IPS DF 4.7 (cell line): ENCODE results near the gene LDLRAD4.

Source experiments
- DNase-seq: peaks from one replicate; pipeline ENCODE4 v3.0.0-alpha.2; 2013; ENCODE audit warnings: low spot score; ENCODE audit errors: extremely low read depth

The LDLRAD4 gene

DNA sequence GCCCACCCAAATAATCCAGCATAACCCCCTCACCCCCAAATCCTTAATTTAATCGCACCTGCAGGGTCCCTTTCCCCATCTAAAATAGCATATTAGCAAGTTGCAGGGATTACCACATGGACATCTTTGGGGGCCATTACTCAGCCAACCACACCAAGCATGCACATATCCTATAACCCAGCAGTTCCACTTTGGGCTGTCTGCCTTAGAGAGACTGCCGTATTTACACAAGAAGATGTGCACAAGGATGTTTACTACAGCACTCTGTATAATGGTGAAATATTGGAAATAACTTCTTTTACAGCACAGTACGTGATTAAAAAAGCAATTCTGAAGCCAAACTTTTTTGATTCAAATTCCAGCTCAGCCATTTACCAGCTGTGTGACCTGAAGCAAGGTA is 17.3 kb upstream of the LDLRAD4 start:
- DNase-seq: no peak

DNA sequence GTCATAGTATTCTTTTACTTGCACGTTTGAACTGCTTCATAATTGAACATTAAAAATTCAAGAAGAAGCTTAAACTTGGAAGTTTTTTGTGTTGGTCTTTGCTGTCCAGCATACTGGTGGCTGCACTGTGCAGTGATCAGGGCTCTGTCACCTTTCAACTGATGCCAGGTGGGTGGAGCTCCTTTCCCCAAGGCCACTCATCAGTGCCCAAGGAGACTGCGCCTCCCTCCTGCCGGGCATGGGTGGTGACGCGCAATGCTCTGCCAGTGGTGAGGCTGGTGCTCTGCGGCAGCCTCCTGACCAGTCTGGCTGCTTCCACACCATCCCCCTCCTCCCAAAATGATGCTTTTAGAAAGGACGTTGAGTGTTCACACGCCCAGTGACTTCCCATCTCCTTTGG is 16.0 kb upstream of the LDLRAD4 start:
- no peak for DNase-seq

DNA sequence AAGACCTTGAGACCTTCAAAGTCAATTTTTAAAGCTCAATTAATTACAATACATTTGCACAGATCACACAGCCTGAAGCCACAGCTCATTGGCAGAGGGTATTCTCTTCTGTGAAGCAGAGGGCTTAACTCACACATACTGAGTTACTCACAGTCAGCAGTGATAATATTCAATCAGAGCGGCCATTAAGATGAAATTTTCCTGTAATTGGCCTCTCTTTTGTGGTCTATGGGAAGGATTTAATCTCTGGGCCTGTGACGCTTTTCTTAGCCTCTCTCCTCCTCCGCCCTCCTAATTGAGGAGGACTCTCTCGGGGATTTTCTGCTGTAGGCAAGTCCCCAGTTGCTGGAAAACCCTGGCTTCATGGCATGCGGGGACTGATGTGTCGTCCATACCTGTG is 12.3 kb upstream of the LDLRAD4 start:
- no peak for DNase-seq

DNA sequence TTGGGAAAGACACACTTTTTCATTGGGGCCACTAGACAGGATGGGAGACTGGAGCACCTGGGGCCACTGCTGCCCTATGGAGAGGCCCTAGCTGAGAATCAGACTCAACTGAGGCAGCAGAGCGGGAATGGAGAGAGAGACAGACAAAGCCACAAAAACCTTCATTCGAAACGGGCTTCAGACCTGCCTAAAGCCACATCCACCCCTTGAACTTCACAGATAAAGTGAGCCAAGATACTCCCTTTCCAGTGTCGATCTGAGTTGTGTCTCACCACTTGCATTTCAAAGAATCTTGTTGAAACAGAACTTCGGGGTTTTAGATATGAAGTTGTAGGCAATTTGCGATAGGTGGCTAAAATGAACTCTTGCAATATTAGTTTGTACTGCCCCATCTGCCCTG is 11.3 kb upstream of the LDLRAD4 start:
- no peak for DNase-seq

DNA sequence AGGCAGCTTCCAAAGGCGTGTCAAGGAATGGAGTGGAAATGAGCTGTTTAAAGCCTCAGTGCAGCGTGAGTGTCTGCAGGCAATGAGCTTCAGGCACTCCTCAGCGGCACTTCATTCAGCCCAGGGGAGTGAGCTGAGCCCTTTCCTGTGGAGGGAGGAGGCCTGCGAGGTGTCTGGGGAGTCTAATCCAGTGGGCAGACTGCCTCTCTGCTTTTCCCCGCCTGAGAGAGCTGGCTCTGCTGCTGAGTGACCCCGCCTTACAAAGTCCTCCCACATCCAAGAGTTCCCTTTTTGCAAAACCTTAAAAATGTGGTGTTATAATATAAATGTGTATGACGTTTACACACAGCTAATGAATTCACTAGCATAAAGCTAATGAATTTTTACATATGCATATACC is 7.0 kb upstream of the LDLRAD4 start:
- DNase-seq: no peak

DNA sequence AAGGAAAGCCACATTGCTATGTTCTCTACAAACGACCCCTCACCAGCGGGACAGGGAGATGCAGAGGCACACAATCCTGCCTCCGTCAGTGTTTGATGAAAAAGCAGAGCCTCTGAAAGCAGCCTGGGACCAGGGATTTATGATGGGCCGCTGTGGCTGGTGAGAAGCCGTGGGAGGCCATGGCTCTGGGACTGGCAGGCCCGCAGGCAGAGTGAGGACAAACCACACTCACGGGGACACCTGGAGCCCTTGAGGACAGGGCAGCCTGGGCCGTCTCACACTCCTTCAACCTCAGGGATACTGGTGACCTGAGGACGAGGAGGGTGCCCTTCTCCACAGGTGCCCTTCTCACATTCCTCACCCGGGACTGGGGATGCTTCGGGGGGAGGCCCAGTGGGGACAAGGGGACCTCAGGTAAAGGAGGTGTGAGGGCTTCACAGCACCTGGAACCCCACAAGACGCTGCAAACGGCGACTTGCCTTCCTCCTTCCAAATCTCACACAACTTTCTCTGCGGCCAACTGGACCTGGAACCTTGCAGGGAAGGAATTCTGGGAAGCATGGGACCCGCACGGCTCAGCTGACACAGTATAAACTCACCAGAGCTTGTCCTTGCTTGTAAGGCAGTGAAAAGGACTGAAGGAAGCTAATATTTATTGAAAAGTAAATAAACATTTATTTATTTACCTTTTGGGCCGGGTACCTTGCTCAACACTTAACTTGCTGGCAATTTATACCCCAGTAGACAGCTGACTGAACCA is 5.3 kb upstream of the LDLRAD4 start:
- no peak for DNase-seq

DNA sequence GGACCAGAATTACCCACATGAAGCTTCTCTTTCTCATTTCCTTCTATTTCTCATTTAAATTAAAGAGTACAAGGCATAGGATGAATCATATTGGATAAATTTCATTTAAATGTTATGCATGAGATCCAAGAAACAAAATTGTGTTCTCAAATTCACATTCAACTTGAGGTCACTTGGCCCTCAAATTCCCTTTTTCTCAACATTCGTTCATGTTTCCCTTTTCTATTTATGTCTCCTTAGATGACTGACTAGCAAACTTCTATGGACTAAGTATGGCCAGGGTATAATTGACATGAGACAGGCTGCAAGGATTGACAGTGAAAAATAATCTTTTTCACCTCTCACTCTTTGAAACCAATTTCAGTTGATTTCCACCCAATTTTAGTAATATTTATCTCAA is 4.0 kb upstream of the LDLRAD4 start:
- DNase-seq: no peak

DNA sequence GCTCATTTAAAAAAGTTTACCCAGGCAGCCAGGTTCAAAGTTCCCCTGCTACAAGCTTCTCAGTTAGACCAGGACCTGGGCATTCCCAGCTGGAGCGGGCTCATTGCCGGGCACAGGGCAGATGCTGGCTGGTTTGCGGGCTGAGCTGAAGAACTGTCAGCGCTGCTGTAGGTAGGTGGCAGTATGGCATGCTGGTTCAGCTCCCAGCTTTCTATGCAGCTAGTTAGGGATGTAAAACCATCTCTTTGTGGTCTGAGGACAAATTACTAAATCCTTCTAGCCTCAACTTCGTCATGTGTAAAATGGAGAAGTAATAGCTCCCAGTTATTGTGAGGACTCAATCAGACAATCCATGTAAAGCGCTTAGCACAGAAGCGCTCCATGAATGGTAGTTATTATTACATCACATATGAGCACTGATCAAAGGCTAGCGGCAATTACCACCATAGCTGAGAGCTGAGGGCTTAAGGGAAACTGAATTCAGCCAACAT is 2.4 kb upstream of the LDLRAD4 start:
- DNase-seq: no peak

DNA sequence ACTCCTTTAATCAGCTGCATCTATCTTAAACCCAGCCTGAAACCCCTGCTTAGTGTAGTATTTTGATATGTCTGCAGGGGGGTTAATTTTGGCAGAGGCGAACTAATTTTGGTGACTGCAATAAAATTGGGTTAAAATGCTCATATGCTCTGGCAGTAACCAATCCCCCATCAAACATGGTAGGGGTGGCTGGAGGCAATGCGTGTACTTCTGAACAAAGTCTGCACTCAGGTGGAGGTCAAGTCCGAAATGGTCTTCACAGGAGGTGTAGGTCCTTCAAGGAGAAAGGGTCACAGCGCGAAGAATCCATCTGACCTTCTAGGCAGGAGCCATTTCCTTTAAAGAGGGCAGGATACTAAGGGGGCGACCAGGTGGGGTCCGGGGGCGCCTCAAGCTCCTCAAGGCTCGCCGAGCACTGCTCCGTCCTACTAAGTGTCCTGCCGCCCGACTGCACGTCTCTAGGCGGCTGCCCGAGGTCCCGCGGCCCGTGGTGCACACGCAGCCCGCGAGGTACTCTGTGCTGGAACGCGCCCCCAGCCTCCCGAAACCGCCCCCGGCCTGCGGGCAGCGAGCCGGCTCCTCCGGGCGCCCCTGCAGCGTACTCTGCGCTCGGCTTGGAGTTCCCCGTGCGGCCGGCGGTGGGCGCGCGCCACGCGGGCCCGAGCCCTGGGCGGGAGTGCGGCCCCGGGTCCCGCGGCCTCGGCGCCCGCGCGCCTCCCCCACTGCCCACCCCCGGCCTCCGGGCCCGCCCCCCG is 1.7 kb upstream of the LDLRAD4 start:
- no peak for DNase-seq

DNA sequence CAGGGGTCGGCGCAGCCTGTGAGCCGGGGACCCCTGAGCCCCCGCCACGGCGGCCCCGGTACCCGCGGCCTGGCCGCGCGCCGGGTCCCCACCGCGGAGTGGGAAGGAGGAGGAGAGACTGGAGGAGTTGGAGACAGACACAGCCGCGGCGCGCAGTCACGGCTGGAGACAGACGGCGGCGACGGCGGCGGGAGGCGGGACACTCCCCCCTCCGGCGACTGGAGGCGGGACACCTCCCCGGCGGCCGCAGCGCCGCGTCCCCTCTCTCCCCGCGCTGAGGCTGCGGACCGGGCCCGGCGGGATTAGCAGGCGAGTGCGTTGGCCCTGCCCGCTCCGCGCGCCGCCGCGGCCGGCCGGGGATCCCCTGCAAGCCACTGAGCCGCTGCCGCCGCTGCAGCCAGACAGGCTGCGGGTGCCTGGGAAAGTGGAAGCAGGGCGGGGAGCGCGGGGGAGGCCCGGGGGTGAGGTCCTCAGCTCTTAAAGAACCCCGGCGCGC is 1.0 kb upstream of the LDLRAD4 start:
- DNase-seq: no peak

DNA sequence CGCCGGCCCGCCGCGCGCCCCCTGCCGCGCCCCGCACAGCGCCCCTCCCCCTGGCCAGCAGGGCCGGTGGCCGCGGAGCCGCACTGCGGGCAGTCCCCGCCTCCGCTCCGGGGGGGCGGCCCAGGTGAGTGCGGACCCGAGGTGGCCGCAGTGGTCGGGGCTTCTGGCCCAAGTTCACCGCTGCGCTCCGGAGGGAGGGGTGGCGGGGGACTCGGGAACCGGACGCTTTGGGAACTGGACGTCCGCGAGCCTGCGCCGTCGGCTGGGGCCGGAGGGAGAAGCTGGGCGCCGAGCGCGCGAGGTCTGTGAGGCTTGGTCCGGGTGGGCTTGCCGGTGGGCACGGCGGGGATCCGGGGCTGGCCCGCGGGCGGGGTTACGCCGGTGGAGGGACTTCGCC is 591 bp upstream of the LDLRAD4 start:
- DNase-seq: no peak

DNA sequence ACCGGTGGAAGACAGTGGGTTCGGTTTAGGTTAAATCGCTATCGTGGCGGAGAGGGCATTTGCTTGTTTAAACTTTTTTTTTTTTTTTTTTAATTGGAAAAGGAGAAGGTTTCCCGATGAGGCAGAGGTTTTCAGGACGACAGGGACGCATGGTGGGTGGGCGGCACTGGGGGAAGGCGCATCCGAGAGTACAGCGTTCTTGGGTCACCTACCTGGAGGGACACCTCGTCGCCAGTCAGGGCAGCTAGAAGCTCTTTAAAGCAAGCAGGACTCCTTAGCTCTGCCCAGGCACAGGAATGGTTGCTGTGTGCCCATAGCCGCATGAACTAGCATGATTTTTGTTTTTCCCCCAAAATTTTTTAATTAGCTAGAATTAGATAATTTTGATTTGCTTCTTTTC is 437 bp downstream of the LDLRAD4 start:
- no peak for DNase-seq

DNA sequence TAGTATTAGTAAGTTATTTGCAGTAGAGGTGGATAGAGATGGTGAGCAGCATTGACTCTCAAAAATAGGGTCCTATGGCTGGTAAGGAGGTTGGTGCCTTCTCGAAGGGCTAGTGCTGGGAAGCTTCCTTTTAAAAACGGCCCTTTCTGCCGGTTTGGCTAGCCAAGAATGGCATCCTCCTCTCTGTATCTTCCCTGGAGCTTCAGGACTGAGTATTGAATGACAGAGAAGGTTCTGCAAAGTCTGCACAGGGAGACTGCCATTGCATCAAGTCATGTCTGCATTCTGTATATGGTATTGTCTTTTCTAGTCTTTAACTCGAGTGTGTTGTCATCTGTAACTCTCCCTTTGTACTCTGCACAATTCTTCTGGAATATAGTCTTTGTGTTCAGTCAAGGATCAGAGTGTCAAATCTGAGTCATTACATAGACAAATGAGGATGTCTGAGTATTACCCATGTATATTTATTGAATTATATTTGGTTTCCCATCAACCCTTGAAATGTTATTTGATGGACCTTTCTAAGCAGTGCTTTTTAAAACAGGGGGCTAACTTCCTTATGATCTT is 1.1 kb downstream of the LDLRAD4 start:
- no peak for DNase-seq

DNA sequence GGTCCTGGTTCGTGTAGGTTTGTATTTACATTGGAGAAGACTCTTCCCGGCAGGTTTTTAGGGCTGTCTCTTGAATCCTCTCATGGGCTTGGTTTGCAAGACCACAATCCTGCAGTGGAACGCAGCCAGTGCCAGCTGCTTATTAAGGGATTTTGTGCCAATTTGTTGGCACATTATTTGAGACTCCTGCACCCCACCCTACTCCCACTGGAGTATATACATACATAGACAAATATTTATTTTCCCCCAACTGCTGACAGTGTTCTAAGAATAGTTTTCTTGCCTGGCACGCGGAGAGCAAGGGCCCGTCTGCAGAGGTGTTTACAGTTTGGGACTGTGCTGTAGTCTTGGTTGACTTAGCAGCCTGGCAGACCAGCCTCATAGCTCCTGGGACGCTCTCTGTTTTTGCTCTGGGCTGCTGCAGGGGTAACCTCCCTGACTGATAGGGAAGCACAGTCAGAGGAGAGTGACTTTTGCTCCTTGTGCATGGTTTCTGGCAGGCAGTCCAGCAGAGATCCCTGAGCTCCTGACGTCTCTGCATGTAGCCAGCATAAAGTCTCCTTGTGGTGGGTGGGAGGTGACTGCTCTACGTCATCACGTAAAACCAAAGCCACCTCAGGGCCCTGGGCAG is 1.9 kb downstream of the LDLRAD4 start:
- no peak for DNase-seq

DNA sequence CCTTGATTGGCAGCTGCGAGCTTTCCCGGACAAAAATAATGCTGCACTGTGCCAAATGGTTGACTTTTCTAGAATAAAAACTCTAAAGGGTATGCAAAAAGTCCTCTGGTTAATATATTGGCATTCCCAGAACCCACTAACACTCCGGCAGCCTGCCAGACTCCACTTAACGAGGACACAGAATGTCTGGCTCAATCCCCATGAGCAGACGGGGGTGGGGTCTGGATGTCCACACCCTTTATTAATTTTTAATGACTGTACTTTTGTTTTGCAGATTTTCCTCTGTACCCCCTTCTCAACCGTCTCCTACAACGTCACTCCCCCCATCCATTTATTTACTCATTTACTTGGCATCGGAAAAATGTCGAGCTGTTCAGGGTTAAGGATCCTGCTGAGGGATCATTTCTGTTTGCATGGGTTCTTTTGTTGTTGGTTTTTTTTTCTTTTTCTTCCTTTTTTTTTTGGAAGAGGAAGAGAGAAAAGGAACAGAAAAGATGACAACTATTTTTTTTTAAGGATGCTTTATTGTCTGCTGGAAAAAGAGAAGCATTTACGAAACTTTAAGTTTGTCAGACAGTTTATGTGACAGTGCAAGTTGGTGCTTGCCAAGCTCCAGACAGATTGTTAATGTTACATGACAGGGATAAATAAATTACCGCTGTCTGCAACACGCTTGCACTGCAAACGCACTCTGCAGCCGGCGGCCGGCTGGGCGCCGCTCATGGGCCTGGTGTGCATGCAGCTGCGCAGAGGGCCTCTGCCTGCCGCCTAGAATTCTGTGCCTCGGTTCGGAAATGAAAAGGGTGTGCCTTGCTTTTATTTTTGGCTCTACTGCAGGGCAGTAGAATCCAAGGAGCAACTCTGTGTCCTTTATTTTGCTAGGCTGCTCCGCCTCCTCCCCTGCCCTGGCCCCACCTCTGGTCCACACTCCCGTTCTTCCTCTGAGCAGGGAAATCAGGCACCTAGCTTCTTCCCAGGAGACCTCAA is 3.6 kb downstream of the LDLRAD4 start:
- no peak for DNase-seq

DNA sequence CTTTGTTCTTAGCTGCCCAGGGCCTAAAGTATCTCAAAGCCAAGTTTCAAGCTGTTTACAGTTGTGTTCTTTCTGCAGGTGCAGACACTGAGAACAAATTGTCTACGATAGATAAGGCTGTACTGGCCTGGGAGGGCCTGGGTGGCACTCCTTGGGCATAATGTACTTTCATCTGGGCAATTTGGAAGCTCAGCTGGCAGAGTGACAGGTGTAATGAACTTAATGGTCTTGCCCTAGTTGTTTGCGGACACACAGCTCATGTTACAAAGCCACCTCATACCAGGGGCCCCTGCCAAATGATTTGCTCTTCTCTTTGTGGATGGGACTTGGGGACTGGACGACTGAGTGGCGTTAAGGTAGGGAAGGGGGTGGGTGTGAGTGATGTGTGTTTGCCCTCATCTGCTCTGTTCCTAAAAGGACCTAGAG is 4.3 kb downstream of the LDLRAD4 start:
- DNase-seq: no peak

DNA sequence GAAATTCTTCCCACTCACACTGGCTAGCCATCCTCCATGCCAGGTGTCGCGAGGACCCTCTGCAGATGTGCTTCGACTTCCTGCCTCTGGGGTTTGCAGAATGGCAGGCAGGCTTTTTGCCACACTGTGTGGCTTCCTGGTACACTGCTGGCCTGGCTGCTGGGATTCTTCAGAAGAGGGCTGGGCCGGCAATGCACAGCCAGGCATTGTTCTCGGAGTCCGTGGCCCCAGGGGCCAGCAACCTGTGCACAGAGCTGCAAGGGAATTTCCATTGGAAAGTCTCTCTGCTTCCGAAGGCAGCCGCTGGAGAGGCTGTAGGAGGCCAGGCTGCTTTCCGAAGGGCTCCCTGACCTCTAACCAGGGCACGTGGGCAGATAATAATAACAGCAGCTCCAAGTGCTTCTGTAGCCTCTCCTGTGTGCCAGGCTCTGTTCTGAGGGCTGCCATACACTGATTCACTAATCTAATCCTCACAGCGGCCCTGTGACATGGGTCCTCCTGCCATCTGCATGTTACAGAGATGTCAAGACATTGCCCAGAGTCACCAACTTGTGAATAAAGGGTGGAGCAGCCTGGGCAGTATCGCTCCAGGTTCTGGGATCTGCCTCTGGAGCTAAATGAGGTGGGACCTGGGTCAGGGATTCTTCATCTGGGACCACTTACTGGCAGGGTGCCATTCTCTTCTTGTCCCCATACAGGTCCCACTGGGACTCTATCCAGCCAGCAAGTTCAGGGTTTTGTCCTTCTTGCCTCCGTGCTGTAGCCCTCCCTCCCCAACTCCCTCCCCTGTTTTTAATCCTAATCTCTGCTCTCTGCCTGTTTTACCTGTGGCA is 5.0 kb downstream of the LDLRAD4 start:
- DNase-seq: no peak

DNA sequence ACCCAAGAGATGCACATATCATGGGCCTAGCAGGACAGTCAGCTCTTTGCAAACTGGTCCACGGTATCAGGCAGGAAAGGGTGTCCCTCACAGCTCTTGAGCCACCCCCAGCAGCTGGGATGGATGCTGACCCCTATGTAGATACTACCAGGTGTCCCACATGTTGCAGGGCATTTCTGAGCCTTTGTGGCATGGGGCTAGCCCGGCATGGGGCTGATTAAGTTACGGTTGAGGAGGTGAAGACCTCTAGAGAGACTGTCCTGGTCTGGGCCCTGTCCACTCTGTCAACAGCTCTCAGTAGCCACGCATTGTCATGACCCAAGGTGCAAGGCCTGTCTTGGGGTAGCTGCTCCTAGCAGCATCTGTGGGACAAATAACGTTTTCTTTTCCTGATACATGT is 6.7 kb downstream of the LDLRAD4 start:
- no peak for DNase-seq

DNA sequence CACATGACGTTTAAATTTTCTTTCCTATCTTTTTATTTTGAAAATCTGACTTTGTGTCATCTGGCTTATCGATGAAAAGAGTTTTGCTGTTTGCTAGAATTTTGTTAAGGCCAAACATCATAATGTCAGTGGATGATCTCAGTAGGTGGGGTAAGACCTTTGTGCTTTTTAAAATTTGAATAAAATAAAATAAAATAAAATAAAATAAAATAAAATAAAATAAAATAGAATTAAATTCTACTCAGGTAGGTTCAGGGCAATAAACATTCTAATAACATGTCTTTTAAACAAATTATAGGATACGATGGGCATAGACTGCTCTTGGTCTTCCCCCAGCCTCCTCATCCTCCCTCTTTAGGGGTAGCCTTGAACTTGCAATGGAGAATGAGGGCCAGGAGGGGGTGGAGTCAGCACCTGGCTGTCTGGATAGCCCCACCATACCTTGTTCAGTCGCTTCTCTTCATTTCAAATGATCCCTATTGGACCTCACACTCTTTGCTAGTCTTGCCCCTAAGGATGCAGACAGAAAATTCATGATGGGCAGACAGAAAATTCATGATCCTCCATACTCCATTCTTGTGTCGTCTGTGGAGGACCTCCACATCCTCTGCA is 8.1 kb downstream of the LDLRAD4 start:
- DNase-seq: no peak
